HTERT RPE-1 (cell line): ENCODE data around the gene VEGFA.

Source experiments
- in situ Hi-C: fragments of 300-500 bp; cut with MboI; formaldehyde crosslinking; loops from 4 replicates; pipeline ENCODE4 v1.14.3; 2020; ENCODE audit warnings: low sequenced_read_pairs

Gene VEGFA

GRCh38 chr6:43738877-43739641, 31.0 kb upstream of the VEGFA start:
- in situ Hi-C loops = no loop called here

GRCh38 chr6:43739642-43740091, 30.3 kb upstream of the VEGFA start:
- in situ Hi-C loops = no loop called here

GRCh38 chr6:43740321-43740960, 29.6 kb upstream of the VEGFA start:
- in situ Hi-C loops = no loop called here

GRCh38 chr6:43740961-43741764, 28.8 kb upstream of the VEGFA start:
- in situ Hi-C loops = no loop called here

GRCh38 chr6:43741829-43742228, 28.2 kb upstream of the VEGFA start:
- in situ Hi-C loops = no loop called here

- in situ Hi-C loops = no loop called here
Observed at GRCh38 chr6:43742285-43742684, 27.7 kb upstream of the VEGFA start.

GRCh38 chr6:43742931-43743632, 26.9 kb upstream of the VEGFA start:
- in situ Hi-C loops = no loop called here

GRCh38 chr6:43743682-43744381, 26.2 kb upstream of the VEGFA start:
- in situ Hi-C loops = no loop called here

- in situ Hi-C loops = no loop called here
Observed at GRCh38 chr6:43744491-43744890, 25.5 kb upstream of the VEGFA start.

- in situ Hi-C loops = no loop called here
Observed at GRCh38 chr6:43744931-43745727, 24.9 kb upstream of the VEGFA start.

GRCh38 chr6:43746071-43746470, 23.9 kb upstream of the VEGFA start:
- in situ Hi-C loops = no loop called here

- in situ Hi-C loops = no loop called here
Observed at GRCh38 chr6:43746613-43747102, 23.4 kb upstream of the VEGFA start.

- in situ Hi-C loops = no loop called here
Observed at GRCh38 chr6:43747784-43748183, 22.2 kb upstream of the VEGFA start.

GRCh38 chr6:43748765-43749164, 21.2 kb upstream of the VEGFA start:
- in situ Hi-C loops = no loop called here

- in situ Hi-C loops = no loop called here
Observed at GRCh38 chr6:43749461-43749860, 20.6 kb upstream of the VEGFA start.

- in situ Hi-C loops = no loop called here
Observed at GRCh38 chr6:43750622-43751021, 19.4 kb upstream of the VEGFA start.

- in situ Hi-C loops = no loop called here
Observed at GRCh38 chr6:43753570-43754183, 16.3 kb upstream of the VEGFA start.

GRCh38 chr6:43757966-43758616, 11.9 kb upstream of the VEGFA start:
- in situ Hi-C loops = no loop called here
